Activated naive CD4-positive, alpha-beta T cell (primary cell): Measurements from ENCODE around the gene RAB34.
"Not testable (repeated sequence)": the region's sequence is repeated elsewhere in the genome, so short reads cannot be mapped to it uniquely, and the experiment has no call there.

Source experiments
- DNase-seq, 4 experiments: peaks; one replicate each; lab custom pipeline; 2025; lab: John Stamatoyannopoulos, UW

Gene RAB34

GRCh38 chr17:28745786-28746411 is 28.2 kb upstream of the RAB34 start:
- no peak for DNase-seq

GRCh38 chr17:28744972-28745785 is 27.5 kb upstream of the RAB34 start:
- DNase-seq, result peak in 1 of 4 experiments; percentile 28

- peak in 2 of 4 experiments; percentile 44 to 53 for DNase-seq
These were observed 26.7 kb upstream of the RAB34 start for GRCh38 chr17:28744104-28744971.

GRCh38 chr17:28743243-28744103 is 25.8 kb upstream of the RAB34 start, which contains the start of gene TRAF4:
Gene TRAF4, plus strand, starts transcription at chr17:28744011. Its CDS starts 102 bp downstream, at chr17:28744113.
- peak; percentile 30 to 68 (median 43) for DNase-seq

GRCh38 chr17:28741358-28742349 is 24.0 kb upstream of the RAB34 start:
- no peak for DNase-seq

- no peak for DNase-seq
These were observed 23.0 kb upstream of the RAB34 start for GRCh38 chr17:28740406-28741357.

- DNase-seq, result no peak
These were observed 21.2 kb upstream of the RAB34 start for GRCh38 chr17:28738680-28739384.

- no peak for DNase-seq
These were observed 20.4 kb upstream of the RAB34 start for GRCh38 chr17:28737770-28738679.

GRCh38 chr17:28737316-28737715 is 19.6 kb upstream of the RAB34 start:
- DNase-seq, result no peak

GRCh38 chr17:28735913-28736769 is 18.5 kb upstream of the RAB34 start:
- not testable (repeated sequence) for DNase-seq

GRCh38 chr17:28735242-28735722 is 17.6 kb upstream of the RAB34 start:
- no peak for DNase-seq

- DNase-seq, result no peak
These were observed 17.1 kb upstream of the RAB34 start for GRCh38 chr17:28734712-28735241.

- no peak for DNase-seq
These were observed 15.7 kb upstream of the RAB34 start for GRCh38 chr17:28733346-28733745.

- DNase-seq, result no peak
These were observed 12.3 kb upstream of the RAB34 start for GRCh38 chr17:28729950-28730330.

- DNase-seq, result peak; percentile 96 to 99 (median 98)
These were observed 10.9 kb upstream of the RAB34 start, which contains the start of gene NEK8 for GRCh38 chr17:28728364-28729200. Gene NEK8, plus strand, starts transcription at chr17:28728788. Its CDS starts 26 bp downstream, at chr17:28728814.
